ENCODE measurements around the gene SMARCA2.
A peak's percentile ranks its signal among the peaks of the same experiment; 100 is the strongest.

The SMARCA2 gene

GRCh38 chr9:2015581-2016407 lies 647 bp downstream of the SMARCA2 start:
- DNase-seq (ENCODE audit: low read depth in 3 of 3), result peak; percentile 15 to 38 (median 17)

GRCh38 chr9:2016408-2017330 lies 1.5 kb downstream of the SMARCA2 start:
- peak; percentile 34 to 38 (median 35) for DNase-seq (ENCODE audit: low read depth in 3 of 3)

- peak; percentile 44 to 63 (median 52) for DNase-seq (ENCODE audit: low read depth in 3 of 3)
Observed at GRCh38 chr9:2017331-2018161, 2.4 kb downstream of the SMARCA2 start.

GRCh38 chr9:2018162-2018643 lies 3.1 kb downstream of the SMARCA2 start:
- DNase-seq (ENCODE audit: low read depth in 3 of 3), result no peak

- DNase-seq (ENCODE audit: low read depth in 3 of 3), result no peak
Observed at GRCh38 chr9:2018764-2019558, 3.8 kb downstream of the SMARCA2 start.

GRCh38 chr9:2019723-2020122 lies 4.6 kb downstream of the SMARCA2 start:
- no peak for DNase-seq (ENCODE audit: low read depth in 3 of 3)

- no peak for DNase-seq (ENCODE audit: low read depth in 3 of 3)
Observed at GRCh38 chr9:2021731-2022130, 6.6 kb downstream of the SMARCA2 start.

GRCh38 chr9:2022560-2022959 lies 7.4 kb downstream of the SMARCA2 start:
- DNase-seq (ENCODE audit: low read depth in 3 of 3), result no peak

- no peak for DNase-seq (ENCODE audit: low read depth in 3 of 3)
Observed at GRCh38 chr9:2023042-2023441, 7.9 kb downstream of the SMARCA2 start.

- DNase-seq (ENCODE audit: low read depth in 3 of 3), result no peak
Observed at GRCh38 chr9:2023532-2023931, 8.4 kb downstream of the SMARCA2 start.

GRCh38 chr9:2024888-2025782 lies 10.0 kb downstream of the SMARCA2 start:
- no peak for DNase-seq (ENCODE audit: low read depth in 3 of 3)

GRCh38 chr9:2026220-2026997 lies 11.3 kb downstream of the SMARCA2 start:
- no peak for DNase-seq (ENCODE audit: low read depth in 3 of 3)

- DNase-seq (ENCODE audit: low read depth in 3 of 3), result no peak
Observed at GRCh38 chr9:2027543-2028160, 12.5 kb downstream of the SMARCA2 start.

GRCh38 chr9:2028888-2029287 lies 13.7 kb downstream of the SMARCA2 start:
- no peak for DNase-seq (ENCODE audit: low read depth in 3 of 3)

GRCh38 chr9:2029666-2030170 lies 14.6 kb downstream of the SMARCA2 start:
- DNase-seq (ENCODE audit: low read depth in 3 of 3), result no peak

- no peak for DNase-seq (ENCODE audit: low read depth in 3 of 3)
Observed at GRCh38 chr9:2032234-2032633, 17.1 kb downstream of the SMARCA2 start.

GRCh38 chr9:2036844-2037243 lies 21.7 kb downstream of the SMARCA2 start:
- DNase-seq (ENCODE audit: low read depth in 3 of 3), result no peak

Measured in stimulated activated CD4-positive, alpha-beta T cell treated with anti-CD3 and anti-CD28 coated beads, TNF-alpha, amount 100 ng/mL, for 4 hours (primary cell).